WERI-Rb-1 (cell line): ENCODE data around the gene ANO3.

Experiments used
- DNase-seq: peaks from one replicate; pipeline ENCODE4 v3.0.0-alpha.2; 2020
- H3K27ac ChIP-seq: fragments of 250-450 bp; sonication (Bioruptor Pico); 2 replicates; pipeline ENCODE4 v1.5.1; 2020; ENCODE audit warnings: mild to moderate bottlenecking, moderate library complexity
- H3K27me3 ChIP-seq: fragments of 250-450 bp; sonication (Bioruptor Pico); 2 replicates; pipeline ENCODE4 v1.5.1; 2021; ENCODE audit warnings: mild to moderate bottlenecking, low read depth, moderate library complexity; ENCODE audit not compliant: insufficient read depth, severe bottlenecking
- H3K36me3 ChIP-seq: fragments of 250-450 bp; sonication (Bioruptor Pico); 2 replicates; pipeline ENCODE4 v1.5.1; 2020; ENCODE audit warnings: mild to moderate bottlenecking, moderate library complexity
- H3K4me3 ChIP-seq: 2 replicates; pipeline ENCODE4 v1.5.1; 2011; ENCODE audit warnings: low read depth, mild to moderate bottlenecking, control low read depth, low read length
- H3K9me3 ChIP-seq: fragments of 250-450 bp; sonication (Bioruptor Pico); 2 replicates; pipeline ENCODE4 v1.5.1; 2021; ENCODE audit warnings: mild to moderate bottlenecking, moderate library complexity; ENCODE audit not compliant: severe bottlenecking
- TF ChIP-seq, protein P1 (sequence below): IDR thresholded peaks from 2 replicates; pipeline ENCODE4 v1.5.1; 2011; ENCODE audit warnings: low read depth, mild to moderate bottlenecking, control low read depth, inconsistent platforms, low read length

ANO3 gene

DNA sequence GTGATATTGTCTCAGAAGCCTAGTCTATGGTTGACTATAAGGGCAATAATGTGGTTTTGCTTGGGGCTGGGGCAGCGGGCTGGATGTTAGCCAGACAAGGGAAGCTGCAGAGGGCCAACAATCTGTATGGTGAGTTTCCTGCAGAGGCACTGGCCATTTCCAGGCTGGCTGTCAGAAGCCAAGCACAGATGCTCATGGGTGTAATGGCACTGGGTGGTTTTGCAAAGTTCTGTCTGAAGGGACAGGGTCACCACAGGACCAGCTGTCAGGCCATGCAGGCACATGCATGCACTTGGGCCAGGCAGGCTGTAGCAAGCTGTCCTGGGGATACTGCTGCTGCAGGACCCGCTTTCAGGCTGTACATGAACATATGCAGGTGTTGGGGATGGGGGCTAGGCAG lies 281.8 kb downstream of the ANO3 start:
- Histone ChIP-seq H3K36me3 (no peaks in the 10 kb centered on the region), H3K4me3 (no peak overlapping the region), H3K9me3 (no peaks in the 10 kb centered on the region), H3K27me3 (no peaks in the 10 kb centered on the region), H3K27ac (no peak overlapping the region)
- no peak for DNase-seq
- TF ChIP-seq, protein P1, sequence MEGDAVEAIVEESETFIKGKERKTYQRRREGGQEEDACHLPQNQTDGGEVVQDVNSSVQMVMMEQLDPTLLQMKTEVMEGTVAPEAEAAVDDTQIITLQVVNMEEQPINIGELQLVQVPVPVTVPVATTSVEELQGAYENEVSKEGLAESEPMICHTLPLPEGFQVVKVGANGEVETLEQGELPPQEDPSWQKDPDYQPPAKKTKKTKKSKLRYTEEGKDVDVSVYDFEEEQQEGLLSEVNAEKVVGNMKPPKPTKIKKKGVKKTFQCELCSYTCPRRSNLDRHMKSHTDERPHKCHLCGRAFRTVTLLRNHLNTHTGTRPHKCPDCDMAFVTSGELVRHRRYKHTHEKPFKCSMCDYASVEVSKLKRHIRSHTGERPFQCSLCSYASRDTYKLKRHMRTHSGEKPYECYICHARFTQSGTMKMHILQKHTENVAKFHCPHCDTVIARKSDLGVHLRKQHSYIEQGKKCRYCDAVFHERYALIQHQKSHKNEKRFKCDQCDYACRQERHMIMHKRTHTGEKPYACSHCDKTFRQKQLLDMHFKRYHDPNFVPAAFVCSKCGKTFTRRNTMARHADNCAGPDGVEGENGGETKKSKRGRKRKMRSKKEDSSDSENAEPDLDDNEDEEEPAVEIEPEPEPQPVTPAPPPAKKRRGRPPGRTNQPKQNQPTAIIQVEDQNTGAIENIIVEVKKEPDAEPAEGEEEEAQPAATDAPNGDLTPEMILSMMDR: no peak

DNA sequence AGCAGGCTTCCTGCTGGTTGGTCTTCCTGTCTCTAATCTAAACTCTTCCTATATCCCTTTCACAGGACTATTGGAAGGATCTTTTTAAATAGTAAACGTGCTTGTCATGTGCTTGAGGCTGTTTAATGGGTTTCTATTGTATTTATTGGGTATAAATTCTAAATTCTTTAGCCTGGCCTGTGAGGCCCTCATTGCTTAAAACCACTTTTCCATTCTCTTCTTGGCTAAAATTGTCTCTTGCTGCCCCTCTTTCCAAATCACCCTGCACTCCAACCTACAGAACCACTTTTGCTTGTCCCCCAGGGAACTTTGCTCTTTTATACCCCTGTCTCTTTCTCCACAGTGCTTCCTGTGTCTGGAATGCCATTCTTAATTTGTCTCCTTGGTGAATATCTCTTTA lies 286.5 kb downstream of the ANO3 start:
- Histone ChIP-seq H3K4me3 (no peak overlapping the region), H3K27me3 (no peaks in the 10 kb centered on the region), H3K36me3 (no peaks in the 10 kb centered on the region), H3K27ac (no peak overlapping the region), H3K9me3 (no peaks in the 10 kb centered on the region)
- TF ChIP-seq, protein P1: no peak
- DNase-seq: no peak

DNA sequence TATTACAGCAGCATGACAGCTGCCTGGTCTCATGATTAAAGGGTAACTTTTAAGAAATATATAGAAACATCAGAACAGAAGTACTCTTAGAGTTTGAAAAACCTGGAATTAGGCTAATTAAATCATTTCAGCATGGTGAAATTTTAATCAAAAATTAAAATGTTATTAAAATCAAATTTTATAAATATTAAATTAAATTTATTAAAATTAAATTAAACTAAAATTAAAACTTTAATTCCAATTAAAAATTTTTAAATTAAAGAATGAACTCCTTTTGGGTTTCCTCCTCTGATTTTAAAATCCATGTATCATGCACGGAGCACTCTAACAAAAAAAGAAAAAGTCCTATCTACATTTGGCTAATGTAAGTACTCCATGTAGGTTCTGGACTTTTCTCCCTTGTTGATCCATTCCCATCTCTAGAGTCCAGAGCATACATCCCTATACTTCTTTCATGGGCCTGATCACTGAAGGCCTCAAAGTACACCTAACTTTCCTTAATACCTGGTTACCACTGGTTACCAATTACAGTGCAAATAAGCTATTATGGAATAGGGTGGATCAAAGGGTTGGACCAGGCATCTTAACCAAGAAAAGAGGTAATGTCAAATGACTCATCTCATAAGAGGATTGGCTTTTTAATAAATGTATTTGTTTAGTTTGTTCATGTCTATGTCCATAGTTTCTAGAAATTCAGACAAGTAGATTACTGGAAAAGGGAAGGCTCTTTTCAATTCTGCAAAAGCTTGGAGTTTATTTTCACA lies 288.5 kb downstream of the ANO3 start:
- no peak overlapping the region for H3K27ac ChIP-seq
- TF ChIP-seq, protein P1: no peak
- H3K4me3 ChIP-seq: no peak overlapping the region
- peaks cover 4% of the 10 kb centered on the region for H3K27me3 ChIP-seq
- no peaks in the 10 kb centered on the region for H3K36me3 ChIP-seq
- H3K9me3 ChIP-seq: no peaks in the 10 kb centered on the region
- DNase-seq: no peak

DNA sequence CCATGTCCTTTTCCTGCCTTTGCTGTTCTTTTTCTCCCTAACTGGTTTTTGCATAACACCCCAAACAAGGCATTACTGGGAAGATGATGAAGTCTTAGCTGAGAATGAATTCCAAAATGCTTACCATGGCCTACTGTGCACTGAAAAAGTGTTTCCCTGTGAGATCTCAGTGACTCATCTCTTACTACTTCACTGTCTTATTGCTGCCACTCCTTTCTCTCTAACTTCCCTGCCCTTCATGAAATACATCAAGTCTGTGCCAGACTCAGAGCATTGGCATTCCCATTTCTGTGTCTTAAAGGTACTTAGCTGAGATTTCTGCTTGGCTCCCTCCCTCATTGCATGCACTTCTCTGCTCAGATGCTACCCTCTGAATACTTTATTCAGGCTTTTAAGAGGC lies 289.2 kb downstream of the ANO3 start:
- Histone ChIP-seq H3K27ac (no peak overlapping the region), H3K4me3 (no peak overlapping the region), H3K27me3 (peaks cover 4% of the 10 kb centered on the region), H3K9me3 (no peaks in the 10 kb centered on the region), H3K36me3 (no peaks in the 10 kb centered on the region)
- no peak for DNase-seq
- TF ChIP-seq, protein P1: no peak

DNA sequence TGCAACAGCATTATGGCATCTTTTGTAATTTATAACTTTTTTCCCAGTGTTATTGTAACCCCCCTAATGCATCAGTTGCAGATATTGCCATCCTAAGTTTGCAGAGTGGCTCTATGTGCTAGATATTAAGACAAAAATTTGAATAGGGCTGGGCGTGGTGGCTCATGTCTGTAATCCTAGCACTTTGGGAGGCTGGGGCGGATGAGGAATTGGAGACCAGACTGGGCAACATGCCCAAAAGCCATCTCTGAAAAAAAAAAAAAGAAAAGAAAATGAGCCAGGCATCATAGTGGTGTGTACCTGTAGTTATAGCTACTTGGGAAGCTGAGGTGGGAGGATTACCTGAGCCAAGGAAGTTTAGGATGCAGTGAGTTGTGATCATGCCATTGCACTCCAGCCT lies 290.3 kb downstream of the ANO3 start:
- H3K36me3 ChIP-seq: no peaks in the 10 kb centered on the region
- H3K9me3 ChIP-seq: no peaks in the 10 kb centered on the region
- TF ChIP-seq, protein P1: no peak
- DNase-seq: no peak
- H3K27me3 ChIP-seq: peaks cover 4% of the 10 kb centered on the region
- H3K27ac ChIP-seq: no peak overlapping the region
- no peak overlapping the region for H3K4me3 ChIP-seq
